Endothelial cell of umbilical vein (primary cell): ENCODE data around the gene IL16. TPM values are rescaled to one million over a fixed set of nuclear protein-coding genes. Genes with fewer than 3 reads are reported as not detected.

Experiments used
- BruUV-seq: library from RNA; stranded (reverse); fragments of 400-500 nt; replicated peaks from 2 replicates; lab custom pipeline; 2021; lab: Mats Ljungman, UMichigan
- CTCF ChIA-PET: fragments of 300-600, 350-600 bp; sonication (Branson Sonifier 250); formaldehyde crosslinking; loops from one replicate; lab custom pipeline; 2021; ENCODE audit warnings: antibody characterized with exemption, inconsistent platforms; lab: Charles Lee
- POLR2A ChIA-PET: fragments of 300-600, 350-600 bp; sonication (Branson Sonifier 250); formaldehyde crosslinking; loops from one replicate; lab custom pipeline; 2021; ENCODE audit warnings: antibody characterized with exemption, inconsistent platforms; lab: Charles Lee
- DNase-seq: peaks from one replicate; pipeline ENCODE4 v3.0.0-alpha.2; 2011; ENCODE audit warnings: low read depth, low spot score
- FAIRE-seq: peaks from 2 replicates; lab custom pipeline; 2011; peaks lifted over from hg19 to GRCh38; lab: Jason Lieb, UNC
- H2AFZ ChIP-seq: 2 replicates; pipeline ENCODE4 v1.6.0; 2012; ENCODE audit warnings: low read depth, low read length, control low read depth, inconsistent platforms
- H3K27ac ChIP-seq: 2 replicates; pipeline ENCODE4 v1.5.1; 2011; ENCODE audit warnings: low read depth, mild to moderate bottlenecking, control low read depth, low read length, moderate library complexity; ENCODE audit not compliant: insufficient read depth
- H3K27me3 ChIP-seq, 2 experiments: 2 replicates each; pipeline versions ENCODE4 v1.6.0 to v1.6.1; 2011; ENCODE audit warnings: low read length in 2 of 2, mixed read lengths in 1 of 2; ENCODE audit not compliant: control insufficient read depth in 2 of 2, insufficient read depth in 2 of 2
- H3K36me3 ChIP-seq, 2 experiments: 2 replicates in 1 of 2; 3 replicates in 1 of 2; pipeline ENCODE4 v1.5.1; 2011; ENCODE audit warnings: low read length in 2 of 2, mild to moderate bottlenecking in 1 of 2, moderate library complexity in 1 of 2; ENCODE audit not compliant: control insufficient read depth in 2 of 2, insufficient read depth in 2 of 2; ENCODE audit errors: extremely low read depth in 1 of 2
- H3K4me1 ChIP-seq: 3 replicates; pipeline ENCODE4 v1.5.1; 2011; ENCODE audit warnings: mild to moderate bottlenecking, low read length; ENCODE audit not compliant: control insufficient read depth, insufficient read depth; ENCODE audit errors: extremely low read depth
- H3K4me2 ChIP-seq: 2 replicates; pipeline ENCODE4 v1.6.1; 2011; ENCODE audit warnings: low read length, control low read depth, mixed read lengths; ENCODE audit not compliant: insufficient read depth
- H3K4me3 ChIP-seq, 3 experiments: fragments of 200-600 bp in 1 of 3; sonication (generic), shearing (Covaris generic) in 1 of 3; replicated peaks in 1 of 3; 2 replicates each; pipeline ENCODE4 v1.5.1; 2011 to 2016; ENCODE audit warnings: control low read depth in 3 of 3, low read length in 3 of 3, mild to moderate bottlenecking in 2 of 3, inconsistent platforms in 1 of 3, low read depth in 1 of 3, moderate library complexity in 1 of 3; ENCODE audit not compliant: insufficient read depth in 1 of 3
- H3K79me2 ChIP-seq: 2 replicates; pipeline ENCODE4 v1.6.0; 2012; ENCODE audit warnings: low read length, inconsistent platforms; ENCODE audit not compliant: control insufficient read depth, insufficient read depth
- H3K9ac ChIP-seq: replicated peaks from 2 replicates; pipeline ENCODE3; 2011; ENCODE audit warnings: low read length, control low read depth; ENCODE audit not compliant: insufficient read depth; ENCODE audit errors: extremely low read depth
- H3K9me1 ChIP-seq: replicated peaks from 3 replicates; pipeline ENCODE4 v1.6.0; 2011; ENCODE audit warnings: mild to moderate bottlenecking, low read length; ENCODE audit not compliant: control insufficient read depth, insufficient read depth; ENCODE audit errors: extremely low read depth
- H3K9me3 ChIP-seq: replicated peaks from 2 replicates; pipeline ENCODE4 v1.5.1; 2012; ENCODE audit warnings: low read length, inconsistent platforms; ENCODE audit not compliant: control insufficient read depth, insufficient read depth
- H4K20me1 ChIP-seq: replicated peaks from 2 replicates; pipeline ENCODE3; 2011; ENCODE audit warnings: mild to moderate bottlenecking, low read length; ENCODE audit not compliant: control insufficient read depth, insufficient read depth; ENCODE audit errors: extremely low read depth
- CTCF ChIP-seq, 2 donors: IDR thresholded peaks; 1 replicate in 1 of 2; 2 replicates in 1 of 2; pipeline ENCODE4 v1.5.1; 2011; ENCODE audit warnings: low read length in 2 of 2, mild to moderate bottlenecking in 2 of 2, moderate library complexity in 2 of 2, control low read depth in 1 of 2, inconsistent platforms in 1 of 2, low read depth in 1 of 2; ENCODE audit not compliant: insufficient read depth in 1 of 2; ENCODE audit errors: extremely low read depth in 1 of 2
- EZH2 ChIP-seq: IDR thresholded peaks from 2 replicates; pipeline ENCODE4 v1.6.1; 2012; ENCODE audit warnings: borderline replicate concordance, low read depth, mild to moderate bottlenecking, moderate library complexity, low read length, inconsistent platforms; ENCODE audit not compliant: severe bottlenecking
- FOS ChIP-seq: IDR thresholded peaks from 2 replicates; pipeline ENCODE4 v1.6.1; 2011; ENCODE audit warnings: mild to moderate bottlenecking, low read length, moderate library complexity, borderline replicate concordance; ENCODE audit not compliant: insufficient read depth
- GATA2 ChIP-seq: IDR thresholded peaks from 2 replicates; pipeline ENCODE4 v1.7.0; 2011; ENCODE audit warnings: low read depth, mild to moderate bottlenecking, moderate library complexity, mixed read lengths, low read length; ENCODE audit not compliant: insufficient read length, insufficient read depth
- MAX ChIP-seq: IDR thresholded peaks from 2 replicates; pipeline ENCODE4 v1.6.1; 2011; ENCODE audit not compliant: insufficient read depth, insufficient read length
- MYC ChIP-seq: IDR thresholded peaks from one replicate; pipeline ENCODE4 v1.6.1; 2011; ENCODE audit warnings: mild to moderate bottlenecking, low read depth, low read length
- POLR2AphosphoS5 ChIP-seq: IDR thresholded peaks from 2 replicates; pipeline ENCODE4 v1.6.1; 2012; ENCODE audit warnings: low read depth, mild to moderate bottlenecking, control low read depth, low read length, moderate library complexity; ENCODE audit not compliant: insufficient read depth
- dilution Hi-C: fragments of 300-500 bp; cut with MboI; formaldehyde crosslinking; loops from one replicate; pipeline ENCODE4 v1.15.0; 2019; ENCODE audit warnings: low sequenced_read_pairs; ENCODE audit not compliant: extremely low pct_ligation_motif_present
- intact Hi-C: fragments of 100-400 bp; cut with micrococcal nuclease; formaldehyde crosslinking; loops from one replicate; pipeline ENCODE4 v1.10.0; 2022
- polyA plus RNA-seq, 4 experiments: library from polyadenylated mRNA; depleted of rRNA in 3 of 4; stranded (reverse) in 3 of 4; unstranded in 1 of 4; fragments of >200 nt; gene quantifications; 2 replicates each; pipeline versions ENCODE4 v1.2.1 to v1.2.3, GENCODE V29; 2011 to 2012; ENCODE audit warnings: missing spikeins in 1 of 4
- total RNA-seq: library from RNA; stranded (reverse); gene quantifications from 2 replicates; pipeline ENCODE4 v1.2.3, GENCODE V29; 2021

The IL16 gene
- total and polyA plus RNA-seq, 2 donors (not counting 3 experiments of a cell fraction or from before 2014, with no cell fraction given) = 0.29 to 2.1 TPM

GRCh38 chr15:81288040-81288439 is 91.4 kb downstream of the IL16 start:
- H3K79me2 ChIP-seq = no peaks in the 10 kb centered on the region
- no peaks in the 10 kb centered on the region for H4K20me1 ChIP-seq
- no peak overlapping the region for H3K9ac ChIP-seq
- no peak overlapping the region for H2AFZ ChIP-seq
- intact Hi-C loops = no loop called here
- no TSS peak for BruUV-seq
- H3K4me1 ChIP-seq = no peaks in the 10 kb centered on the region
- H3K4me3 ChIP-seq = no peak overlapping the region
- no peaks in the 10 kb centered on the region for H3K9me1 ChIP-seq
- DNase-seq (no peak), FAIRE-seq (no peak)
- H3K9me3 ChIP-seq = no peaks in the 10 kb centered on the region
- dilution Hi-C loops = no loop called here
- ChIA-PET POLR2A (no interaction called here), CTCF (interaction anchor here (1.8 kb wide), 1 partner anchor 22 kb away, joined by 8 read pairs; no protein-coding TSS in a partner anchor)
- H3K4me2 ChIP-seq = no peak overlapping the region
- H3K27me3 ChIP-seq = peaks cover 2% of the 10 kb centered on the region in 2 experiments
- TF ChIP-seq EZH2 = no peak
- no peak for TF ChIP-seq MAX
- TF ChIP-seq FOS = no peak
- no peak for TF ChIP-seq MYC
- TF ChIP-seq GATA2 = no peak
- TF ChIP-seq POLR2AphosphoS5 = no peak
- no peak for TF ChIP-seq CTCF (IDR thresholded peaks at IDR 0.05; ENCODE audit: extremely low read depth in 1 of 2, insufficient read depth in 1 of 2, low read depth in 1 of 2, low read length in 2 of 2)
- H3K36me3 ChIP-seq = no peaks in the 10 kb centered on the region
- H3K27ac ChIP-seq = no peak overlapping the region
